ENCODE data around the gene RHBDD3.

DNA sequence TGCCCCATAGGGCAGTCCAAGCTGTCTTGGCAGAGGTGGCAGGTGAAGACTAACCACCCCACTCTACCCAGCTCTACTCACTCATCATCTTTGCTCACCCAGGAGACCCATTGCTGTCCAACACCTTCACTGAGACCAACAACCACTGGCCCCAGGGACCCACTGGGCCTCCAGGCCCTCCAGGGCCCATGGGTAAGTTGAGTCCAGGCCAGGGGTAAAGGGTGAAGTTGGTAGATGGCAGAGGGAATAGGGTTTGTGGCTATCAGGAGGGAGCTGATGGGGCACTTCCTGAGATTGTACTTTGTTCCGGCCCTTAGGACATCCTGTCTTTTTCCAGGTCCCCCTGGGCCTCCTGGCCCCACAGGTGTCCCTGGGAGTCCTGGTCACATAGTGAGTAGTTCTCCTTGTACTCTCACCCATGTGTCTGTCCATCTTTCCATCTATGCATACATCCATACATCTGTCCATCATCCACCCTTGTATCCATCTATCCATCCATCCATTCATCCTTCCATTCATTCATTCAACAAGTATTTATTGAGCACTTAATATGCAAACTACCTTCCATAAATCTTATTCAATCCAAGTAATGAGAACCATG, 34.4 kb downstream of the RHBDD3 start:
- TF ChIP-seq EZH2 (IDR thresholded peaks at IDR 0.05; ENCODE audit: borderline replicate concordance, insufficient read depth, low read depth, low read length, poor library complexity, severe bottlenecking) = no peak
- TF ChIP-seq, protein P1, sequence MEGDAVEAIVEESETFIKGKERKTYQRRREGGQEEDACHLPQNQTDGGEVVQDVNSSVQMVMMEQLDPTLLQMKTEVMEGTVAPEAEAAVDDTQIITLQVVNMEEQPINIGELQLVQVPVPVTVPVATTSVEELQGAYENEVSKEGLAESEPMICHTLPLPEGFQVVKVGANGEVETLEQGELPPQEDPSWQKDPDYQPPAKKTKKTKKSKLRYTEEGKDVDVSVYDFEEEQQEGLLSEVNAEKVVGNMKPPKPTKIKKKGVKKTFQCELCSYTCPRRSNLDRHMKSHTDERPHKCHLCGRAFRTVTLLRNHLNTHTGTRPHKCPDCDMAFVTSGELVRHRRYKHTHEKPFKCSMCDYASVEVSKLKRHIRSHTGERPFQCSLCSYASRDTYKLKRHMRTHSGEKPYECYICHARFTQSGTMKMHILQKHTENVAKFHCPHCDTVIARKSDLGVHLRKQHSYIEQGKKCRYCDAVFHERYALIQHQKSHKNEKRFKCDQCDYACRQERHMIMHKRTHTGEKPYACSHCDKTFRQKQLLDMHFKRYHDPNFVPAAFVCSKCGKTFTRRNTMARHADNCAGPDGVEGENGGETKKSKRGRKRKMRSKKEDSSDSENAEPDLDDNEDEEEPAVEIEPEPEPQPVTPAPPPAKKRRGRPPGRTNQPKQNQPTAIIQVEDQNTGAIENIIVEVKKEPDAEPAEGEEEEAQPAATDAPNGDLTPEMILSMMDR (IDR thresholded peaks at IDR 0.05) = no peak

All from B cell (primary cell).